Loucy (cell line): ENCODE results near the gene ST8SIA1.

Experiments
- H2AFZ ChIP-seq: fragments of 200-600 bp; sonication (generic); 2 replicates; pipeline ENCODE4 v1.6.0; 2016; ENCODE audit warnings: antibody characterized with exemption, mild to moderate bottlenecking, low read length, moderate library complexity
- H3F3A ChIP-seq: fragments of 200-600 bp; 2 replicates; pipeline ENCODE4 v1.6.0; 2016; ENCODE audit warnings: antibody characterized with exemption, low read depth, mild to moderate bottlenecking
- H3K27me3 ChIP-seq: fragments of 200-600 bp; sonication (generic); 2 replicates; pipeline ENCODE4 v1.6.1; 2014; ENCODE audit warnings: low read length, mild to moderate bottlenecking; ENCODE audit not compliant: insufficient read depth, poor library complexity, severe bottlenecking
- H3K36me3 ChIP-seq: fragments of 200-600 bp; sonication (generic); 2 replicates; pipeline ENCODE4 v1.6.1; 2016; ENCODE audit warnings: low read length; ENCODE audit not compliant: insufficient read depth
- H3K4me1 ChIP-seq: fragments of 200-600 bp; sonication (generic); 2 replicates; pipeline ENCODE4 v1.5.1; 2014; ENCODE audit warnings: low read length, mild to moderate bottlenecking; ENCODE audit not compliant: insufficient read depth, poor library complexity, severe bottlenecking
- H3K4me2 ChIP-seq: fragments of 200-600 bp; sonication (generic); 2 replicates; pipeline ENCODE4 v1.6.0; 2014; ENCODE audit warnings: antibody characterized with exemption, low read length, low read depth, mild to moderate bottlenecking; ENCODE audit not compliant: poor library complexity, severe bottlenecking
- H3K4me3 ChIP-seq: fragments of 200-600 bp; sonication (generic); 2 replicates; pipeline ENCODE4 v1.5.1; 2014; ENCODE audit warnings: low read length, mild to moderate bottlenecking, mixed read lengths; ENCODE audit not compliant: poor library complexity, severe bottlenecking
- H3K79me2 ChIP-seq: fragments of 200-600 bp; sonication (generic); 2 replicates; pipeline ENCODE4 v1.6.1; 2014; ENCODE audit warnings: low read length; ENCODE audit not compliant: insufficient read depth
- H3K9ac ChIP-seq: fragments of 200-600 bp; sonication (generic); 2 replicates; pipeline ENCODE4 v1.6.0; 2014; ENCODE audit warnings: mild to moderate bottlenecking, low read depth, low read length, moderate library complexity; ENCODE audit not compliant: poor library complexity, severe bottlenecking
- H3K9me2 ChIP-seq: fragments of 200-600 bp; sonication (generic); replicated peaks from 2 replicates; pipeline ENCODE4 v1.6.1; 2016; ENCODE audit warnings: low read depth, low read length, mixed read lengths
- H3K9me3 ChIP-seq: fragments of 200-600 bp; sonication (generic); 2 replicates; pipeline ENCODE4 v1.6.1; 2014; ENCODE audit warnings: mild to moderate bottlenecking, antibody characterized with exemption, low read length, low read depth; ENCODE audit not compliant: insufficient read depth
- H4K20me1 ChIP-seq: fragments of 200-600 bp; sonication (generic); 2 replicates; pipeline ENCODE4 v1.6.0; 2014; ENCODE audit warnings: antibody characterized with exemption, low read length, mild to moderate bottlenecking; ENCODE audit not compliant: insufficient read depth, poor library complexity, severe bottlenecking
- CTCF ChIP-seq: fragments of 200-600 bp; sonication (generic); conservative IDR thresholded peaks from 2 replicates; pipeline ENCODE4 v1.5.1; 2014; ENCODE audit warnings: mild to moderate bottlenecking, antibody characterized with exemption, low read length
- EZH2phosphoT487 ChIP-seq: fragments of 200-600 bp; IDR thresholded peaks from 2 replicates; pipeline ENCODE4 v1.6.1; 2018; ENCODE audit warnings: antibody characterized with exemption, mild to moderate bottlenecking, moderate library complexity, borderline replicate concordance

ST8SIA1 gene

GRCh38 chr12:22188431-22188830 is 146.1 kb downstream of the ST8SIA1 start:
- Histone ChIP-seq H3K9ac (no peak overlapping the region), H4K20me1 (no peaks in the 10 kb centered on the region), H3K9me3 (no peaks in the 10 kb centered on the region), H3K27me3 (no peaks in the 10 kb centered on the region), H3K4me3 (no peak overlapping the region), H2AFZ (no peak overlapping the region), H3K4me1 (no peaks in the 10 kb centered on the region), H3K79me2 (no peaks in the 10 kb centered on the region), H3K9me2 (no peaks in the 10 kb centered on the region), H3K36me3 (no peaks in the 10 kb centered on the region), H3F3A (no peaks in the 10 kb centered on the region), H3K4me2 (no peak overlapping the region)
- no peak for TF ChIP-seq EZH2phosphoT487
- no peak for TF ChIP-seq CTCF

GRCh38 chr12:22180705-22181104 is 153.8 kb downstream of the ST8SIA1 start:
- Histone ChIP-seq H2AFZ (0 out of 2 replicates have a peak overlapping the region, but pooled peaks have one; percentile 28), H3K9ac (no peak overlapping the region)

GRCh38 chr12:22173177-22173576 is 161.3 kb downstream of the ST8SIA1 start:
- TF ChIP-seq CTCF (peak; percentile 77), EZH2phosphoT487 (no peak)
- peak overlapping the region; percentile 83; the same call in 1 of the 2 replicates for H2AFZ ChIP-seq
- H3K27me3 ChIP-seq: no peaks in the 10 kb centered on the region
- no peak overlapping the region for H3K9ac ChIP-seq
- no peaks in the 10 kb centered on the region for H3F3A ChIP-seq
- no peak overlapping the region for H3K4me3 ChIP-seq
- H3K9me3 ChIP-seq: no peaks in the 10 kb centered on the region
- no peaks in the 10 kb centered on the region for H3K9me2 ChIP-seq
- H3K79me2 ChIP-seq: no peaks in the 10 kb centered on the region
- no peak overlapping the region for H3K4me2 ChIP-seq
- peaks cover 22% of the 10 kb centered on the region for H3K4me1 ChIP-seq
- no peaks in the 10 kb centered on the region for H4K20me1 ChIP-seq
- H3K36me3 ChIP-seq: no peaks in the 10 kb centered on the region

More at GRCh38 chr12:22180705-22181104, 153.8 kb downstream of the ST8SIA1 start:
- no peaks in the 10 kb centered on the region for H3F3A ChIP-seq
- TF ChIP-seq EZH2phosphoT487 (no peak), CTCF (no peak)
- no peaks in the 10 kb centered on the region for H3K4me1 ChIP-seq
- H3K36me3 ChIP-seq: no peaks in the 10 kb centered on the region
- H3K9me2 ChIP-seq: no peaks in the 10 kb centered on the region
- H3K27me3 ChIP-seq: no peaks in the 10 kb centered on the region
- H3K9me3 ChIP-seq: no peaks in the 10 kb centered on the region
- H3K4me3 ChIP-seq: no peak overlapping the region
- no peaks in the 10 kb centered on the region for H4K20me1 ChIP-seq
- no peaks in the 10 kb centered on the region for H3K79me2 ChIP-seq
- H3K4me2 ChIP-seq: no peak overlapping the region
